Eye (tissue), 1 donor: ENCODE measurements around the gene MYO15B.

Source experiments
- DNase-seq: peaks from one replicate; pipeline ENCODE4 v3.0.0-alpha.2; 2015

Gene MYO15B

GRCh38 chr17:75558666-75559530, 28.7 kb upstream of the MYO15B start:
- no peak for DNase-seq

GRCh38 chr17:75559958-75560533, 27.6 kb upstream of the MYO15B start:
- DNase-seq = no peak

- DNase-seq = no peak
These were observed 25.5 kb upstream of the MYO15B start for GRCh38 chr17:75561927-75562603.

GRCh38 chr17:75563063-75563758, 24.4 kb upstream of the MYO15B start:
- no peak for DNase-seq

- no peak for DNase-seq
These were observed 23.4 kb upstream of the MYO15B start for GRCh38 chr17:75564195-75564594.

- DNase-seq = no peak
These were observed 22.5 kb upstream of the MYO15B start for GRCh38 chr17:75565066-75565465.

GRCh38 chr17:75565618-75566017, 22.0 kb upstream of the MYO15B start:
- DNase-seq = no peak

GRCh38 chr17:75566416-75566815, 21.2 kb upstream of the MYO15B start:
- no peak for DNase-seq

- DNase-seq = no peak
These were observed 20.8 kb upstream of the MYO15B start for GRCh38 chr17:75566834-75567233.

GRCh38 chr17:75568412-75569255, 19.0 kb upstream of the MYO15B start:
- DNase-seq = no peak

GRCh38 chr17:75570034-75570676, 17.4 kb upstream of the MYO15B start:
- no peak for DNase-seq

- no peak for DNase-seq
These were observed 16.8 kb upstream of the MYO15B start for GRCh38 chr17:75570772-75571171.

- peak; percentile 43 for DNase-seq
These were observed 16.3 kb upstream of the MYO15B start for GRCh38 chr17:75571197-75571884.

GRCh38 chr17:75571885-75572215, 15.8 kb upstream of the MYO15B start:
- DNase-seq = no peak

GRCh38 chr17:75572713-75573539, 14.7 kb upstream of the MYO15B start:
- DNase-seq = no peak

- no peak for DNase-seq
These were observed 14.1 kb upstream of the MYO15B start for GRCh38 chr17:75573540-75573957.

GRCh38 chr17:75573994-75574393, 13.6 kb upstream of the MYO15B start:
- DNase-seq = no peak

- no peak for DNase-seq
These were observed 13.1 kb upstream of the MYO15B start for GRCh38 chr17:75574404-75575036.

GRCh38 chr17:75575197-75575596, 12.4 kb upstream of the MYO15B start:
- no peak for DNase-seq

- no peak for DNase-seq
These were observed 11.9 kb upstream of the MYO15B start for GRCh38 chr17:75575728-75576127.
